Choroid plexus epithelial cell (primary cell): Measurements from ENCODE around the gene ETV6.

ENCODE experiments used
- DNase-seq: peaks from one replicate; pipeline ENCODE4 v3.0.0-alpha.2; 2010; ENCODE audit warnings: low read depth
- H3K4me3 ChIP-seq: 2 replicates; pipeline ENCODE4 v1.5.1; 2011; ENCODE audit warnings: low read depth, mild to moderate bottlenecking, control low read depth, low read length, moderate library complexity
- TF ChIP-seq, protein P1 (sequence below): conservative IDR thresholded peaks from 2 replicates; pipeline ENCODE4 v1.5.1; 2011; ENCODE audit warnings: low read depth, mild to moderate bottlenecking, control low read depth, inconsistent platforms, low read length, moderate library complexity

The ETV6 gene

DNA sequence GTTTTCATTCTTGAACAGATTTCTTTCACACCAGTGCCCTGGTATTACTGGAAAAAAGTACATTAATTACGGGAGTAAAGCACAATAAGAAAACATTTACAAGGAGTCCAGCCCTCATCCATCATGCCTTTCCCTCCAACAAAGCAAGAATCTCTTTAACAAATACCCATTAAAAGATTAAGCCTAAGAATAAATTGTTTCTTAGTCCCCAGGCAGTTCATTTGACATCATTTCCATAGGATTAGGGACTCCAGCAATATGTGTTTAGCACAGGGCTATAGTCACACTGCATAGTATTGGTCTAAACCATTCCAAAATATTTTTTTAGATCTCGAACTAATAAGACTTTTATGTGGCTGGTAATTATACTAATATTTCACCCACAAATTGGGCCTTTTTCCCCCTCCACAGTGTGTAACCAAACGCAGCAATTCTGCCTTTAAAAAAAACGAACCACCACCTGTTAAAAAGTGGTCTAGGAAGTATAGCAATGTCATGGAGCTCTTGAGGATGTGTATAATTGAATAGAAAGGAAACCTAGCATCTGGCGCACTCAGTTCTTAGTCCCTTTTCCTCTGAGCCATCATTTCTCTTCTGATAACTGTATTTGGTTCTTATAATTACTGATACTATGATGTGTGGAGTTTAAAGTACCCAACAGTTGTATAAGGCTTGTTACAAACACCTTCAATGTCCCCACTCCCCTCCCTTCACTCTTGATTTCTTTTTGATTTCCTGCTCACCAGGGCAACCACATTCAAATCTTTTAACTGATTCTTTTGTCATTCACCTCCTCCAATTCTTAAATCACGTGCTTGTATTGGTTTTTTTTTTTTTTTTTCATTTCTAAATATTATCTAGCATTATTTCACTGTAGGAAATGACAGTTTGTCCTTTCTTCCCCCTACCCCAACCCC is 138.7 kb downstream of the ETV6 start:
- H3K4me3 ChIP-seq = no peak overlapping the region
- TF ChIP-seq, protein P1, sequence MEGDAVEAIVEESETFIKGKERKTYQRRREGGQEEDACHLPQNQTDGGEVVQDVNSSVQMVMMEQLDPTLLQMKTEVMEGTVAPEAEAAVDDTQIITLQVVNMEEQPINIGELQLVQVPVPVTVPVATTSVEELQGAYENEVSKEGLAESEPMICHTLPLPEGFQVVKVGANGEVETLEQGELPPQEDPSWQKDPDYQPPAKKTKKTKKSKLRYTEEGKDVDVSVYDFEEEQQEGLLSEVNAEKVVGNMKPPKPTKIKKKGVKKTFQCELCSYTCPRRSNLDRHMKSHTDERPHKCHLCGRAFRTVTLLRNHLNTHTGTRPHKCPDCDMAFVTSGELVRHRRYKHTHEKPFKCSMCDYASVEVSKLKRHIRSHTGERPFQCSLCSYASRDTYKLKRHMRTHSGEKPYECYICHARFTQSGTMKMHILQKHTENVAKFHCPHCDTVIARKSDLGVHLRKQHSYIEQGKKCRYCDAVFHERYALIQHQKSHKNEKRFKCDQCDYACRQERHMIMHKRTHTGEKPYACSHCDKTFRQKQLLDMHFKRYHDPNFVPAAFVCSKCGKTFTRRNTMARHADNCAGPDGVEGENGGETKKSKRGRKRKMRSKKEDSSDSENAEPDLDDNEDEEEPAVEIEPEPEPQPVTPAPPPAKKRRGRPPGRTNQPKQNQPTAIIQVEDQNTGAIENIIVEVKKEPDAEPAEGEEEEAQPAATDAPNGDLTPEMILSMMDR = no peak
- no peak for DNase-seq

DNA sequence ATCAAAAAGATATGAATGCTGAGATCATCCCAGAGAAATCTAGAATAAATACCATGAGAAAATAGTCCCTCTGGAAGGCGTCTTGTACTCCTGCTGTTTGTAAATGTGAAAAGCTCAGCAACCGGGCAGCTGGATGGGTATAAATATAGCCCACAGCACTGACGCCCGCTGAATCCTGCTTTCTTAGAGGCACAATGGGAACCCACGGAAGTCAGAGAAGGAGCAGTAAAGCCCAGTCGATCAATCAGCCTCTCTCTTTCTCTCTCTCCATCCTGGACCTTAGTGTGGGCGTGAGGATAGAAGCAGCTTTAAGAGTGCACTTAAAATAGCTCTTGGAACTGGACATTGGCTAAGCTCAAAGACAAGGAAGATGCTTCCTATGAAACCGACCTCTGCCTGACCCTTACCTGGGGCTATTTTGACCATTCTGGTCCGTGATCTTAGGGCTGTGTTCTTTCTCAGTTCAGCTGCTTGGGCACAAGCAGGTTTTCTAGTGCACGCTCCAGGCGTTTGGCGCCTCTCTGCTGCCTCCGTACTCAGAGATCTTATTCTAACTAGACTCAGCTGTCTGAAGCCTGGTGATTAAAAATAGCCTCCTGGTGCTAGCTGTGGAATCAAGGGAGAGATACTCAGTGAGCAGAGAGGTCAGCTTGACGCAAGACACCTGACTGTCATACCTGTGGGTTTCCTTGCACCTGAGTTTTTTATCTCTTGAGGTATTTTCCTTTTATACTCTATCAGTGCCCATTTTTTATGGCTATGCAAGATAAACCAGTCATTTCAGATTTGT is 144.6 kb downstream of the ETV6 start:
- H3K4me3 ChIP-seq = no peak overlapping the region
- DNase-seq = peak; percentile 58

DNA sequence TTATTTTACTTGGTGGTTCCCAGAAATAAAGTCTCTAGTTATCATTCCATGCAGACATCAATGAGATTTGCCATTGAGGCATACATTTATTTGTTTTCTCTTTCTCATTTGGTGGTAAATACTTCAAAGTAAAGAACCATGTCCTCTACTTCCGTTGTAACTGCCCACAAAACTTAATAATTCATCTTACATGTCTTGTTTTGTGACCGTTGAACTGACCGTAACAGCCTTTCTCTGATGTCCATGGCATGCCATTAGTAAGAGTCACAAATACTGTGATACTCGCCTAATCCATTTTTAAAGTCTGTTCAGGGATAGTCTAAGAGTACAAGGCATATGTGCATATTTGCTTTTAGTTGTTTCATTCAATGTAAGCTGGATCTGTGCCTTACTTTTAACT is 145.3 kb downstream of the ETV6 start:
- no peak overlapping the region for H3K4me3 ChIP-seq
- no peak for DNase-seq
- TF ChIP-seq, protein P1 = no peak

More for the DNA sequence above, 144.6 kb downstream of the ETV6 start:
- TF ChIP-seq, protein P1 = no peak

DNA sequence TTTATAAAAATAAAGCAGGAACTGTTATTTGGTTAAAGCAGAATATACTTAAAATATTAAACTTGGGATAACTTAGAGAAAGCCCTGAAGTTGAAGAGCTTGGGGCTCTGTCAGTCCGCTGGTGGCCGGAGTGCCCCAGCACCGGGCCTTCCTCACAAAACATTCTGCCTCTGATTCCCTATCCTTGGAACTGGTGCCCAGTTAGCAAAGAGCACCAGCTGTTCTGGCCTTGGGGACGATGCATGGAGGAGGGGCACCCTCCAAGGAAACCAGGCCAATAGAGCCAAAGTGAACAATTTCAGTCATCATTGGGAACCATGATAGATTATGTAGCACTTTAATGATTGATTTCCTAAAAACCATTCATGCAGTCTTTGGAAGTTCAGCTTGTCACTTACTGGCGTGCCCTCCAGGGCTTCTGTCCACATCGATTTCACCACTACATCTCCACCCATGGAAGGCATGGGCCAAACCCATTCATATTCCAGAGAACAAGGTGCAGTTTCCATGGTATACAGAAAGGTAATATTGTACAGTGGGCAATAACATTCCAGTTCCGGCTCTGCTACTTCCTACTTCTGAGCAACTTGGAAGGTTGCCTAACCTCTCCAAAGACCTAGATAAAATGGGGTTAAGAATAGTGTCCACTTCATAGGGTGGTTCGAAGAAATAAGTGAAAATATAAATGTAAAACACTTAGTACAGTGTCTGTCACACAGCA is 145.9 kb downstream of the ETV6 start:
- no peak for DNase-seq
- TF ChIP-seq, protein P1 = no peak
- H3K4me3 ChIP-seq = no peak overlapping the region

DNA sequence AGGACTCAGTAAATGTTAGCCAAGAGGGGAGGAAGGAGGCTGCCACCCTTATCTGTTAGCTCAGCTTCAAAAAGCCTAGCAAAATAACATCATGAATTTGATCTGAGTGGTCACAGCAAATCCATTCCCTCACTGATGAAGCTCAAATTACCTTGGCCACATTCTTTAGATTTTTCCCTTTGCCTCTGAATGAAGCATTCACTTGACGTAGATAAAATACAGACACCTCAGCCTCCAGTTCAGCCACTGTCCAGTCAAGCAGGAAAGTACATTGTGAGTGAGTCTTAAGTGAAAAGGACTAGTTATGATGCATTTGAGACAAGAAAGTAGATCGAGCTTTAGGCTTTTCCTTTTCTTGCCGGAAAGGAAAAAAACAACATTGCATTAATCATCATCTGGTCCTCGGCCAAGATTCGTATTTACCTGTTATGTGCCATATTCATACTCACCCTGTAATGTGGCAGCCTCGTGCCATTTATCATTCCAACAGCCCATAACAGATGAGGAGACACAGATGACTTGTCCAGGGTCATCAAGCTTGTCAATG is 146.5 kb downstream of the ETV6 start:
- TF ChIP-seq, protein P1 = no peak
- DNase-seq = peak; percentile 94

DNA sequence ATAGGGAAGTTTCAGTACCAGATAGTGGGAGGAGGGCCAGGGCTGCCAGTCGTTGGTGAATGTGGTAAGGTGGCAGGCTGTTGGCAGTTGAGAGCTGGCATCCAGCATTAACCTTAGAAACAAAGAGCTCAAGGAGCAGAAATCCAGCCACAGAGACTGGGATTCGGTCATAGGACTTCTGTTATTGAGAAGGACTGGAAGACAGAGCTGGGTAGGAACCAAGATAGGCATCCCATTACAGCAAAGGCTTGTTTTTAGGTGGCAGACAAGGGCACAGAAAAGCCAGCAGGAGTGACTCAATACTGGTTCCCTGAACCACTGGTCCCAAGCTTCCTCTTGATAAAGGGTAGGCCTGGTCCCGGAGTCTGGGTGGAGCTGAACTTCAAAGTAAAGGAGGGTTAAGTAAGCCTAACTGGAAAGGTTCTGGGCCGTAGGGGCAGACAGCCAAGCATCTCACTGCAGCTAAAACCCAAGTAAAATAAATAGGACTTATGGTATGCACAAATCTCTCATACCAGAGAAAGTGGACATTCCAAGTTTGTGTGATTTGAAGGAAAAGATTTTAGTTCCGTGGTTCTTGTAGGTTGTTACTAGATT is 147.9 kb downstream of the ETV6 start:
- peak; percentile 90 for DNase-seq
- H3K4me3 ChIP-seq = no peak overlapping the region
- TF ChIP-seq, protein P1 = no peak

More for the DNA sequence above, 146.5 kb downstream of the ETV6 start:
- no peak overlapping the region for H3K4me3 ChIP-seq
